ENCODE data around the gene ATP5MK.

Gene ATP5MK

DNA sequence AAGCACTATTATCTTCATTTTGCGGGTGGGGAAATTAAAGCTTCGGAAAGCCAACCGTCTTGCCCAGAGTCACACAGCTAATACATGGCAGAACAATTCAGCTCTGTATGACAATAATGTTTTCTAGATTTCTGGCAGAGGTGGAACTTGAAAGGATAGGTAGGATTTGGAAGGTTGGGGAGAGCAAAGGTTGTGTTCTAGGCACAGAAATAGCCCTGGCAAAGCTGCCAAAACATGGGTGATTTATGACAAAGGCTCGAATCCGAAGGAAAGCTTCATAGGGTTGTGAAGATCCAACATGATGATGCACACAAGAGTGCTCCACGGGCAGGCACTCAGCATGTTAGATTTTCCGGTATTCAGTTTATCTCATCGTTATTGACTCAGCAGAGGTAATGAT lies 19.3 kb upstream of the ATP5MK start:
- Histone ChIP-seq H3K36me3 (ENCODE audit: control insufficient read depth in 2 of 2, insufficient read depth in 1 of 2, low read length in 2 of 2) (peaks cover 60 to 92% of the 10 kb centered on the region in 2 experiments), H3K4me1 (ENCODE audit: control insufficient read depth, insufficient read depth, low read length) (no peaks in the 10 kb centered on the region), H3K27ac (ENCODE audit: extremely low read depth, low read depth, low read length) (no peak overlapping the region), H3K4me3 (ENCODE audit: low read depth, low read length) (no peak overlapping the region), H3K9me3 (ENCODE audit: control insufficient read depth, insufficient read depth, low read depth, low read length) (no peaks in the 10 kb centered on the region)
- TF ChIP-seq, protein P1, sequence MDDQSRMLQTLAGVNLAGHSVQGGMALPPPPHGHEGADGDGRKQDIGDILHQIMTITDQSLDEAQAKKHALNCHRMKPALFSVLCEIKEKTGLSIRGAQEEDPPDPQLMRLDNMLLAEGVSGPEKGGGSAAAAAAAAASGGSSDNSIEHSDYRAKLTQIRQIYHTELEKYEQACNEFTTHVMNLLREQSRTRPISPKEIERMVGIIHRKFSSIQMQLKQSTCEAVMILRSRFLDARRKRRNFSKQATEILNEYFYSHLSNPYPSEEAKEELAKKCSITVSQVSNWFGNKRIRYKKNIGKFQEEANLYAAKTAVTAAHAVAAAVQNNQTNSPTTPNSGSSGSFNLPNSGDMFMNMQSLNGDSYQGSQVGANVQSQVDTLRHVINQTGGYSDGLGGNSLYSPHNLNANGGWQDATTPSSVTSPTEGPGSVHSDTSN (CRISPR knock-in tag; IDR thresholded peaks at IDR 0.05): no peak
- TF ChIP-seq ZNF48 (tag by site-specific recombination; IDR thresholded peaks at IDR 0.05) (no peak), ZIC2 (tag by site-specific recombination; IDR thresholded peaks at IDR 0.05) (no peak), ZNF558 (tag by site-specific recombination; IDR thresholded peaks at IDR 0.05) (no peak), ZNF280D (tag by site-specific recombination; IDR thresholded peaks at IDR 0.05) (no peak), KLF16 (tag by site-specific recombination; IDR thresholded peaks at IDR 0.05) (no peak), ZNF530 (tag by site-specific recombination; IDR thresholded peaks at IDR 0.05; ENCODE audit: low read depth) (no peak), ZSCAN5A (tag by site-specific recombination; IDR thresholded peaks at IDR 0.05) (no peak), KLF9 (tag by site-specific recombination; IDR thresholded peaks at IDR 0.05; ENCODE audit: low read depth) (no peak), ZSCAN30 (tag by site-specific recombination; IDR thresholded peaks at IDR 0.05) (no peak)
- TF ChIP-seq, protein P2, sequence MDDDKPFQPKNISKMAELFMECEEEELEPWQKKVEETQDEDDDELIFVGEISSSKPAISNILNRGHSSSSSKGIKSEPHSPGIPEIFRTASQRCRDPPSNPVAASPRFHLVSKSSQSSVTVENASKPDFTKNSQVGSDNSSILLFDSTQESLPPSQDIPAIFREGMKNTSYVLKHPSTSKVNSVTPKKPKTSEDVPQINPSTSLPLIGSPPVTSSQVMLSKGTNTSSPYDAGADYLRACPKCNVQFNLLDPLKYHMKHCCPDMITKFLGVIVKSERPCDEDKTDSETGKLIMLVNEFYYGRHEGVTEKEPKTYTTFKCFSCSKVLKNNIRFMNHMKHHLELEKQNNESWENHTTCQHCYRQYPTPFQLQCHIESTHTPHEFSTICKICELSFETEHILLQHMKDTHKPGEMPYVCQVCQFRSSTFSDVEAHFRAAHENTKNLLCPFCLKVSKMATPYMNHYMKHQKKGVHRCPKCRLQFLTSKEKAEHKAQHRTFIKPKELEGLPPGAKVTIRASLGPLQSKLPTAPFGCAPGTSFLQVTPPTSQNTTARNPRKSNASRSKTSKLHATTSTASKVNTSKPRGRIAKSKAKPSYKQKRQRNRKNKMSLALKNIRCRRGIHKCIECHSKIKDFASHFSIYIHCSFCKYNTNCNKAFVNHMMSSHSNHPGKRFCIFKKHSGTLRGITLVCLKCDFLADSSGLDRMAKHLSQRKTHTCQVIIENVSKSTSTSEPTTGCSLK (tag by site-specific recombination; IDR thresholded peaks at IDR 0.05): no peak
- ChIA-PET POLR2A (no interaction called here), CTCF (interaction anchor here (1.1 to 7.7 kb wide), 14 partner anchors 13 to 270 kb away, joined by 3 to 58 read pairs (median 6); no protein-coding TSS in a partner anchor)

- Histone ChIP-seq H3K4me1 (ENCODE audit: control insufficient read depth, insufficient read depth, low read length) (no peaks in the 10 kb centered on the region), H3K4me3 (ENCODE audit: low read depth, low read length) (no peak overlapping the region), H3K36me3 (ENCODE audit: control insufficient read depth in 2 of 2, insufficient read depth in 1 of 2, low read length in 2 of 2) (peaks cover 58 to 90% of the 10 kb centered on the region in 2 experiments), H3K27ac (ENCODE audit: extremely low read depth, low read depth, low read length) (no peak overlapping the region), H3K9me3 (ENCODE audit: control insufficient read depth, insufficient read depth, low read depth, low read length) (no peaks in the 10 kb centered on the region)
- POLR2A ChIA-PET: no interaction called here
- TF ChIP-seq, protein P3, sequence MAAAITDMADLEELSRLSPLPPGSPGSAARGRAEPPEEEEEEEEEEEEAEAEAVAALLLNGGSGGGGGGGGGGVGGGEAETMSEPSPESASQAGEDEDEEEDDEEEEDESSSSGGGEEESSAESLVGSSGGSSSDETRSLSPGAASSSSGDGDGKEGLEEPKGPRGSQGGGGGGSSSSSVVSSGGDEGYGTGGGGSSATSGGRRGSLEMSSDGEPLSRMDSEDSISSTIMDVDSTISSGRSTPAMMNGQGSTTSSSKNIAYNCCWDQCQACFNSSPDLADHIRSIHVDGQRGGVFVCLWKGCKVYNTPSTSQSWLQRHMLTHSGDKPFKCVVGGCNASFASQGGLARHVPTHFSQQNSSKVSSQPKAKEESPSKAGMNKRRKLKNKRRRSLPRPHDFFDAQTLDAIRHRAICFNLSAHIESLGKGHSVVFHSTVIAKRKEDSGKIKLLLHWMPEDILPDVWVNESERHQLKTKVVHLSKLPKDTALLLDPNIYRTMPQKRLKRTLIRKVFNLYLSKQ (tag by site-specific recombination; IDR thresholded peaks at IDR 0.05; ENCODE audit: borderline replicate concordance): no peak
- peak; percentile 46; the same call in 1 of the 2 replicates for TF ChIP-seq ZNF600 (tag by site-specific recombination; IDR thresholded peaks at IDR 0.05)
- CTCF ChIA-PET: interaction anchor here (0.6 to 7.7 kb wide), 4 partner anchors 10 to 180 kb away, joined by 3 to 58 read pairs (median 7); no protein-coding TSS in a partner anchor
Observed at GRCh38 chr10:103413564-103413963, 17.3 kb upstream of the ATP5MK start.

Data from HEK293 (cell line).